GM19397 (cell line): ENCODE measurements around the gene HMG20A.

Experiments
- ATAC-seq: cut with Tn5 transposase; IDR thresholded peaks from one replicate; pipeline ENCODE4 v1.9.1; 2021; ENCODE audit warnings: mild to moderate bottlenecking, moderate library complexity; ENCODE audit not compliant: unreplicated experiment

HMG20A gene

GRCh38 chr15:77497110-77497737, 76.5 kb downstream of the HMG20A start:
- no peak for ATAC-seq

GRCh38 chr15:77497942-77498361, 77.3 kb downstream of the HMG20A start:
- ATAC-seq, result no peak

GRCh38 chr15:77499087-77499760, 78.5 kb downstream of the HMG20A start:
- no peak for ATAC-seq

GRCh38 chr15:77500989-77501388, 80.3 kb downstream of the HMG20A start:
- ATAC-seq, result no peak

GRCh38 chr15:77502379-77503095, 81.8 kb downstream of the HMG20A start:
- no peak for ATAC-seq

GRCh38 chr15:77503240-77503639, 82.6 kb downstream of the HMG20A start:
- no peak for ATAC-seq

- ATAC-seq, result no peak
Observed at GRCh38 chr15:77503764-77504163, 83.1 kb downstream of the HMG20A start.

GRCh38 chr15:77504306-77504705, 83.6 kb downstream of the HMG20A start:
- no peak for ATAC-seq

- no peak for ATAC-seq
Observed at GRCh38 chr15:77504871-77505270, 84.2 kb downstream of the HMG20A start.

- ATAC-seq, result no peak
Observed at GRCh38 chr15:77505556-77505955, 84.9 kb downstream of the HMG20A start.

- no peak for ATAC-seq
Observed at GRCh38 chr15:77506311-77507142, 85.8 kb downstream of the HMG20A start.

- no peak for ATAC-seq
Observed at GRCh38 chr15:77507143-77507897, 86.6 kb downstream of the HMG20A start.

- ATAC-seq, result no peak
Observed at GRCh38 chr15:77507911-77508310, 87.2 kb downstream of the HMG20A start.

- no peak for ATAC-seq
Observed at GRCh38 chr15:77508541-77509243, 88.0 kb downstream of the HMG20A start.

GRCh38 chr15:77510066-77511057, 89.7 kb downstream of the HMG20A start:
- no peak for ATAC-seq

GRCh38 chr15:77511869-77512268, 91.2 kb downstream of the HMG20A start:
- no peak for ATAC-seq

GRCh38 chr15:77513226-77513625, 92.5 kb downstream of the HMG20A start:
- ATAC-seq, result no peak

GRCh38 chr15:77514641-77515402, 94.1 kb downstream of the HMG20A start:
- no peak for ATAC-seq
